ENCODE measurements around the gene PLAA. TPM values are rescaled to one million over a fixed set of nuclear protein-coding genes. Genes with fewer than 3 reads are reported as not detected.

The PLAA gene
- total and polyA plus RNA-seq, 8 donors, result 28.0 to 36.8 (median 32.8) TPM

GRCh38 chr9:26975728-26976707 is 29.0 kb upstream of the PLAA start:
- Histone ChIP-seq H3K27me3 (no peaks in the 10 kb centered on the region), H3K27ac (no peak overlapping the region), H3K4me1 (no peaks in the 10 kb centered on the region), H3K9me3 (no peaks in the 10 kb centered on the region), H3K36me3 (peaks cover 0 to 8% of the 10 kb centered on the region in 2 donors), H3K4me3 (no peak overlapping the region)
- TF ChIP-seq CTCF (IDR thresholded peaks at IDR 0.05), result peak; percentile 9 to 33
- ATAC-seq, result no peak
- intact Hi-C loops (cut with DNase I), result loop anchor here in 1 of 2 donors (10.0 kb wide), 1 partner anchor 231 kb away; no protein-coding TSS in a partner anchor
- DNase-seq, result peak in 1 of 4 donors; percentile 11

- intact Hi-C loops (cut with DNase I), result loop anchor here in 1 of 2 donors (10.0 kb wide), 1 partner anchor 230 kb away; no protein-coding TSS in a partner anchor
- H3K27me3 ChIP-seq, result no peaks in the 10 kb centered on the region
- peaks cover 0 to 4% of the 10 kb centered on the region in 2 donors for H3K36me3 ChIP-seq
- no peaks in the 10 kb centered on the region for H3K4me1 ChIP-seq
- H3K4me3 ChIP-seq, result no peak overlapping the region
- H3K27ac ChIP-seq, result no peak overlapping the region
- TF ChIP-seq CTCF (IDR thresholded peaks at IDR 0.05), result no peak
- DNase-seq (no peak), ATAC-seq (no peak)
- no peaks in the 10 kb centered on the region for H3K9me3 ChIP-seq
Observed at GRCh38 chr9:26974927-26975326, 27.9 kb upstream of the PLAA start.

- ATAC-seq (no peak), DNase-seq (no peak)
- H3K27me3 ChIP-seq, result no peaks in the 10 kb centered on the region
- H3K4me3 ChIP-seq, result no peak overlapping the region
- no peak for TF ChIP-seq CTCF (IDR thresholded peaks at IDR 0.05)
- no peak overlapping the region for H3K27ac ChIP-seq
- no peaks in the 10 kb centered on the region for H3K9me3 ChIP-seq
- H3K36me3 ChIP-seq, result no peaks in the 10 kb centered on the region
- H3K4me1 ChIP-seq, result no peaks in the 10 kb centered on the region
- intact Hi-C loops (cut with DNase I), result loop anchor here in 1 of 2 donors (10.0 kb wide), 1 partner anchor 229 kb away; no protein-coding TSS in a partner anchor
Observed at GRCh38 chr9:26973989-26974388, 26.9 kb upstream of the PLAA start.

- Histone ChIP-seq H3K4me3 (no peak overlapping the region), H3K9me3 (peaks cover 0 to 5% of the 10 kb centered on the region in 2 donors), H3K27ac (no peak overlapping the region), H3K36me3 (no peaks in the 10 kb centered on the region), H3K27me3 (no peaks in the 10 kb centered on the region), H3K4me1 (no peaks in the 10 kb centered on the region)
- no peak for ATAC-seq
- TF ChIP-seq CTCF (IDR thresholded peaks at IDR 0.05), result no peak
- intact Hi-C loops (cut with DNase I), result loop anchor here in 1 of 2 donors (10.0 kb wide), 1 partner anchor 227 kb away; no protein-coding TSS in a partner anchor
- no peak for DNase-seq
Observed at GRCh38 chr9:26971721-26972120, 24.7 kb upstream of the PLAA start.

GRCh38 chr9:26956860-26957233 is 9.8 kb upstream of the PLAA start:
- intact Hi-C loops (cut with DNase I), result no loop called here
- no peak for TF ChIP-seq CTCF (IDR thresholded peaks at IDR 0.05)
- Histone ChIP-seq H3K27ac (peak overlapping the region; percentile 89 to 93), H3K4me1 (peaks cover 0 to 22% of the 10 kb centered on the region in 2 donors), H3K9me3 (no peaks in the 10 kb centered on the region), H3K36me3 (no peaks in the 10 kb centered on the region), H3K4me3 (peak overlapping the region; percentile 38 to 58), H3K27me3 (no peaks in the 10 kb centered on the region)
- DNase-seq, result no peak
- no peak for ATAC-seq
